ENCODE results near the gene VHLL.

The VHLL gene

GRCh38 chr1:156282479-156283222 is 16.5 kb downstream of the VHLL start, which contains the start of gene SMG5:
TSS of gene SMG5 (minus strand) at chr1:156282825. CDS start at chr1:156282680, 145 bp downstream.
- Histone ChIP-seq H3K9me3 (replicated peaks in 1 of 2; ENCODE audit: control insufficient read depth in 2 of 2, insufficient read depth in 1 of 2, low read depth in 1 of 2, low read length in 2 of 2) (no peaks in the 10 kb centered on the region), H3K23ac (ENCODE audit: low read depth, low read length, poor library complexity) (peak within 1 kb of the TSS; percentile 98), H2BK12ac (ENCODE audit: low read length) (no peak within 1 kb of the TSS), H3K79me1 (ENCODE audit: low read depth, low read length) (peaks cover 7% of the 10 kb centered on the region), H2BK15ac (ENCODE audit: low read length) (no peak within 1 kb of the TSS), H2BK5ac (ENCODE audit: low read length) (peak within 1 kb of the TSS; percentile 31), H3K9ac (ENCODE audit: low read depth, low read length, poor library complexity) (peak within 1 kb of the TSS; percentile 97), H3K14ac (ENCODE audit: low read length) (peak within 1 kb of the TSS; percentile 95), H3K4ac (ENCODE audit: low read length) (no peak within 1 kb of the TSS), H2AK5ac (ENCODE audit: low read depth, low read length) (no peak within 1 kb of the TSS), H3K4me3 (ENCODE audit: low read length in 2 of 2) (peak within 1 kb of the TSS; percentile 84 to 90), H3K18ac (ENCODE audit: low read length) (peak within 1 kb of the TSS; percentile 98), H2AFZ (ENCODE audit: low read length) (peak within 1 kb of the TSS; percentile 96), H2BK120ac (ENCODE audit: low read depth, low read length) (no peak within 1 kb of the TSS), H3K4me1 (ENCODE audit: control insufficient read depth in 2 of 2, insufficient read depth in 1 of 2, low read depth in 1 of 2, low read length in 2 of 2) (peaks cover 11 to 12% of the 10 kb centered on the region in 2 donors), H3K4me2 (ENCODE audit: insufficient read depth, low read length, poor library complexity, severe bottlenecking) (peak within 1 kb of the TSS; percentile 64), H4K8ac (ENCODE audit: low read depth, low read length) (peak within 1 kb of the TSS; percentile 19), H3K27ac (replicated peaks; ENCODE audit: low read length) (peak within 1 kb of the TSS; percentile 49), H3K27me3 (ENCODE audit: control insufficient read depth in 3 of 3, insufficient read depth in 3 of 3, low read depth in 1 of 3, low read length in 3 of 3) (no peaks in the 10 kb centered on the region), H3K36me3 (replicated peaks in 1 of 2; ENCODE audit: control insufficient read depth in 2 of 2, insufficient read depth in 2 of 2, low read length in 2 of 2) (peaks cover 18 to 34% of the 10 kb centered on the region in 2 donors), H4K91ac (ENCODE audit: low read depth, low read length, poor library complexity) (no peak within 1 kb of the TSS)
- DNase-seq (ENCODE audit: low spot score) = peak; percentile 97
- WGBS, 2 donors (ENCODE audit: extremely low coverage in 2 of 2, insufficient read length in 2 of 2, insufficient replicate concordance in 1 of 2) = no CpG with 5 or more reads among the region's 50 CpGs

GRCh38 chr1:156281693-156282478 is 17.2 kb downstream of the VHLL start:
- Histone ChIP-seq H2BK15ac (ENCODE audit: low read length) (no peak overlapping the region), H3K27ac (replicated peaks; ENCODE audit: low read length) (no peak overlapping the region), H4K91ac (ENCODE audit: low read depth, low read length, poor library complexity) (no peak overlapping the region), H3K9me3 (replicated peaks in 1 of 2; ENCODE audit: control insufficient read depth in 2 of 2, insufficient read depth in 1 of 2, low read depth in 1 of 2, low read length in 2 of 2) (no peaks in the 10 kb centered on the region), H3K18ac (ENCODE audit: low read length) (no peak overlapping the region), H2BK5ac (ENCODE audit: low read length) (peak overlapping the region; percentile 31), H3K4me1 (ENCODE audit: control insufficient read depth in 2 of 2, insufficient read depth in 1 of 2, low read depth in 1 of 2, low read length in 2 of 2) (peaks cover 11 to 12% of the 10 kb centered on the region in 2 donors), H3K23ac (ENCODE audit: low read depth, low read length, poor library complexity) (no peak overlapping the region), H2BK120ac (ENCODE audit: low read depth, low read length) (no peak overlapping the region), H3K36me3 (replicated peaks in 1 of 2; ENCODE audit: control insufficient read depth in 2 of 2, insufficient read depth in 2 of 2, low read length in 2 of 2) (peaks cover 23 to 41% of the 10 kb centered on the region in 2 donors), H2AFZ (ENCODE audit: low read length) (peak overlapping the region; percentile 96), H3K4ac (ENCODE audit: low read length) (no peak overlapping the region), H3K4me2 (ENCODE audit: insufficient read depth, low read length, poor library complexity, severe bottlenecking) (peak overlapping the region; percentile 64), H4K8ac (ENCODE audit: low read depth, low read length) (no peak overlapping the region), H3K27me3 (ENCODE audit: control insufficient read depth in 3 of 3, insufficient read depth in 3 of 3, low read depth in 1 of 3, low read length in 3 of 3) (no peaks in the 10 kb centered on the region), H3K14ac (ENCODE audit: low read length) (no peak overlapping the region), H2AK5ac (ENCODE audit: low read depth, low read length) (no peak overlapping the region), H3K4me3 (ENCODE audit: low read length in 2 of 2) (peak overlapping the region; percentile 84 to 90), H2BK12ac (ENCODE audit: low read length) (no peak overlapping the region), H3K79me1 (ENCODE audit: low read depth, low read length) (peaks cover 7% of the 10 kb centered on the region), H3K9ac (ENCODE audit: low read depth, low read length, poor library complexity) (peak overlapping the region; percentile 97)
- WGBS, 2 donors (ENCODE audit: extremely low coverage in 2 of 2, insufficient read length in 2 of 2, insufficient replicate concordance in 1 of 2) = no CpG with 5 or more reads among the region's 22 CpGs
- DNase-seq (ENCODE audit: low spot score) = no peak

- Histone ChIP-seq H2AFZ (ENCODE audit: low read length) (no peak overlapping the region), H2BK120ac (ENCODE audit: low read depth, low read length) (no peak overlapping the region), H4K8ac (ENCODE audit: low read depth, low read length) (no peak overlapping the region), H3K4me2 (ENCODE audit: insufficient read depth, low read length, poor library complexity, severe bottlenecking) (no peak overlapping the region), H2BK12ac (ENCODE audit: low read length) (no peak overlapping the region), H3K27me3 (ENCODE audit: control insufficient read depth in 3 of 3, insufficient read depth in 3 of 3, low read depth in 1 of 3, low read length in 3 of 3) (no peaks in the 10 kb centered on the region), H3K79me1 (ENCODE audit: low read depth, low read length) (peaks cover 7% of the 10 kb centered on the region), H3K36me3 (replicated peaks in 1 of 2; ENCODE audit: control insufficient read depth in 2 of 2, insufficient read depth in 2 of 2, low read length in 2 of 2) (peaks cover 28 to 47% of the 10 kb centered on the region in 2 donors), H3K9ac (ENCODE audit: low read depth, low read length, poor library complexity) (no peak overlapping the region), H3K23ac (ENCODE audit: low read depth, low read length, poor library complexity) (no peak overlapping the region), H3K14ac (ENCODE audit: low read length) (no peak overlapping the region), H3K9me3 (replicated peaks in 1 of 2; ENCODE audit: control insufficient read depth in 2 of 2, insufficient read depth in 1 of 2, low read depth in 1 of 2, low read length in 2 of 2) (no peaks in the 10 kb centered on the region), H2AK5ac (ENCODE audit: low read depth, low read length) (no peak overlapping the region), H3K18ac (ENCODE audit: low read length) (no peak overlapping the region), H2BK15ac (ENCODE audit: low read length) (no peak overlapping the region), H2BK5ac (ENCODE audit: low read length) (no peak overlapping the region), H3K27ac (replicated peaks; ENCODE audit: low read length) (no peak overlapping the region), H3K4me3 (ENCODE audit: low read length in 2 of 2) (peak overlapping the region in 1 of 2 donors; percentile 84), H3K4me1 (ENCODE audit: control insufficient read depth in 2 of 2, insufficient read depth in 1 of 2, low read depth in 1 of 2, low read length in 2 of 2) (peaks cover 11 to 12% of the 10 kb centered on the region in 2 donors), H3K4ac (ENCODE audit: low read length) (no peak overlapping the region), H4K91ac (ENCODE audit: low read depth, low read length, poor library complexity) (no peak overlapping the region)
- no CpG with 5 or more reads among the region's 8 CpGs for WGBS, 2 donors (ENCODE audit: extremely low coverage in 2 of 2, insufficient read length in 2 of 2, insufficient replicate concordance in 1 of 2)
- no peak for DNase-seq (ENCODE audit: low spot score)
These were observed 17.8 kb downstream of the VHLL start for GRCh38 chr1:156281281-156281680.

GRCh38 chr1:156279837-156280236 is 19.3 kb downstream of the VHLL start:
- Histone ChIP-seq H3K4me3 (ENCODE audit: low read length in 2 of 2) (no peak overlapping the region), H4K91ac (ENCODE audit: low read depth, low read length, poor library complexity) (no peak overlapping the region), H3K18ac (ENCODE audit: low read length) (no peak overlapping the region), H3K4ac (ENCODE audit: low read length) (no peak overlapping the region), H2BK5ac (ENCODE audit: low read length) (no peak overlapping the region), H3K4me1 (ENCODE audit: control insufficient read depth in 2 of 2, insufficient read depth in 1 of 2, low read depth in 1 of 2, low read length in 2 of 2) (peaks cover 11 to 12% of the 10 kb centered on the region in 2 donors), H3K36me3 (replicated peaks in 1 of 2; ENCODE audit: control insufficient read depth in 2 of 2, insufficient read depth in 2 of 2, low read length in 2 of 2) (peaks cover 37 to 56% of the 10 kb centered on the region in 2 donors), H2AK5ac (ENCODE audit: low read depth, low read length) (no peak overlapping the region), H2BK15ac (ENCODE audit: low read length) (no peak overlapping the region), H4K8ac (ENCODE audit: low read depth, low read length) (no peak overlapping the region), H3K14ac (ENCODE audit: low read length) (no peak overlapping the region), H3K9ac (ENCODE audit: low read depth, low read length, poor library complexity) (no peak overlapping the region), H3K27me3 (ENCODE audit: control insufficient read depth in 3 of 3, insufficient read depth in 3 of 3, low read depth in 1 of 3, low read length in 3 of 3) (no peaks in the 10 kb centered on the region), H3K4me2 (ENCODE audit: insufficient read depth, low read length, poor library complexity, severe bottlenecking) (no peak overlapping the region), H3K79me1 (ENCODE audit: low read depth, low read length) (peaks cover 7% of the 10 kb centered on the region), H2BK120ac (ENCODE audit: low read depth, low read length) (no peak overlapping the region), H3K23ac (ENCODE audit: low read depth, low read length, poor library complexity) (no peak overlapping the region), H2AFZ (ENCODE audit: low read length) (no peak overlapping the region), H3K27ac (replicated peaks; ENCODE audit: low read length) (no peak overlapping the region), H3K9me3 (replicated peaks in 1 of 2; ENCODE audit: control insufficient read depth in 2 of 2, insufficient read depth in 1 of 2, low read depth in 1 of 2, low read length in 2 of 2) (no peaks in the 10 kb centered on the region), H2BK12ac (ENCODE audit: low read length) (no peak overlapping the region)
- no peak for DNase-seq (ENCODE audit: low spot score)
- WGBS, 2 donors (ENCODE audit: extremely low coverage in 2 of 2, insufficient read length in 2 of 2, insufficient replicate concordance in 1 of 2) = no CpG with 5 or more reads among the region's 3 CpGs
